A549 (cell line): ENCODE measurements around the gene PUS3. TPM values are rescaled to one million over a fixed set of nuclear protein-coding genes. Genes with fewer than 3 reads are reported as not detected.

Experiments
- ATAC-seq, 2 experiments: fragments of 200-7000 bp in 1 of 2; fragments of >200 bp in 1 of 2; cut with Nextera tagmentation in 1 of 2; cut with Tn5 transposase in 1 of 2; 3 replicates each; pipeline versions ENCODE4 v1.8.0 to v1.9.1; 2018 to 2020; ENCODE audit warnings: mild to moderate bottlenecking in 1 of 2, moderate library complexity in 1 of 2
- CTCF ChIA-PET: fragments of 300-600 bp; sonication (Branson Sonifier 250); formaldehyde crosslinking; extraction: SDS; loops from one replicate; lab custom pipeline; 2021; ENCODE audit warnings: antibody characterized with exemption, inconsistent platforms; lab: Yijun Ruan, JAX
- POLR2A ChIA-PET: fragments of 350-600 bp; formaldehyde crosslinking; extraction: SDS; loops from one replicate; lab custom pipeline; 2021; ENCODE audit warnings: antibody characterized with exemption, inconsistent platforms; lab: Yijun Ruan, JAX
- DNase-seq, 2 experiments: peaks; one replicate each; pipeline versions ENCODE4 v3.0.0 to v3.0.0-alpha.2; 2011 to 2016; ENCODE audit warnings: low read depth in 1 of 2, low spot score in 1 of 2
- FAIRE-seq: peaks from 2 replicates; lab custom pipeline; 2011; peaks lifted over from hg19 to GRCh38; lab: Jason Lieb, UNC
- H3K27ac ChIP-seq, 2 experiments: fragments of >200 bp; sonication (Bioruptor Twin); formaldehyde crosslinking; 3 replicates each; pipeline ENCODE4 v1.5.1; 2016 to 2017
- H3K4me1 ChIP-seq: fragments of >200 bp; sonication (Bioruptor Twin); formaldehyde crosslinking; 3 replicates; pipeline ENCODE4 v1.6.1; 2016
- H3K4me2 ChIP-seq: fragments of >200 bp; sonication (Bioruptor Twin); formaldehyde crosslinking; 3 replicates; pipeline ENCODE4 v1.6.1; 2016
- H3K4me3 ChIP-seq: fragments of >200 bp; sonication (Bioruptor Twin); formaldehyde crosslinking; 3 replicates; pipeline ENCODE4 v1.5.1; 2016
- H3K9me3 ChIP-seq: fragments of >200 bp; sonication (Bioruptor Twin); formaldehyde crosslinking; 3 replicates; pipeline ENCODE4 v1.6.1; 2016
- BHLHE40 ChIP-seq: IDR thresholded peaks from 2 replicates; pipeline ENCODE4 v1.6.1; 2012; ENCODE audit warnings: low read depth, low read length, inconsistent platforms
- CBX8 ChIP-seq: fragments of 200-600 bp; sonication (generic); IDR thresholded peaks from 2 replicates; pipeline ENCODE4 v1.6.1; 2016
- CEBPB ChIP-seq, 2 experiments: fragments of >200 bp in 1 of 2; sonication (Bioruptor Twin) in 1 of 2; formaldehyde crosslinking in 1 of 2; IDR thresholded peaks; 2 replicates each; pipeline ENCODE4 v1.6.1; 2012 to 2016
- CHD2 ChIP-seq: fragments of 150-350 bp; IDR thresholded peaks from 2 replicates; pipeline ENCODE4 v1.6.1; 2014; ENCODE audit warnings: low read length; ENCODE audit not compliant: partially characterized antibody
- CTCF ChIP-seq: fragments of >200 bp; sonication (Bioruptor Twin); formaldehyde crosslinking; IDR thresholded peaks from 3 replicates; pipeline ENCODE4 v1.5.1; 2016
- GATA3 ChIP-seq: IDR thresholded peaks from 2 replicates; pipeline ENCODE4 v1.6.1; 2012; ENCODE audit warnings: borderline replicate concordance
- HES2 ChIP-seq: fragments of >200 bp; sonication (Bioruptor Twin); formaldehyde crosslinking; IDR thresholded peaks from 2 replicates; pipeline ENCODE4 v1.6.1; 2016
- JUN ChIP-seq, 2 experiments: fragments of >200 bp; sonication (Bioruptor Twin); formaldehyde crosslinking; IDR thresholded peaks; 2 replicates in 1 of 2; 3 replicates in 1 of 2; pipeline ENCODE4 v1.6.1; 2016 to 2017
- JUNB ChIP-seq: fragments of >200 bp; sonication (Bioruptor Twin); formaldehyde crosslinking; IDR thresholded peaks from 2 replicates; pipeline ENCODE4 v1.6.1; 2016
- MAX ChIP-seq: IDR thresholded peaks from 2 replicates; pipeline ENCODE4 v1.6.1; 2012
- MYC ChIP-seq: IDR thresholded peaks from 2 replicates; pipeline ENCODE4 v1.6.1; 2012; ENCODE audit warnings: mild to moderate bottlenecking, inconsistent platforms, low read length, improper control_type of control experiment, borderline replicate concordance
- NR3C1 ChIP-seq: fragments of >200 bp; sonication (Bioruptor Twin); formaldehyde crosslinking; IDR thresholded peaks from 3 replicates; pipeline ENCODE4 v1.6.1; 2017
- RAD21 ChIP-seq, 2 experiments: fragments of >200 bp in 1 of 2; sonication (Bioruptor Twin) in 1 of 2; formaldehyde crosslinking in 1 of 2; IDR thresholded peaks in 1 of 2; conservative IDR thresholded peaks in 1 of 2; 2 replicates in 1 of 2; 3 replicates in 1 of 2; pipeline ENCODE4 v1.6.1; 2012 to 2018; ENCODE audit warnings: inconsistent platforms in 1 of 2
- RARB ChIP-seq: fragments of 250-450 bp; sonication (Bioruptor Pico); IDR thresholded peaks from 2 replicates; pipeline ENCODE4 v1.8.0; 2021; ENCODE audit warnings: mild to moderate bottlenecking, moderate library complexity
- REST ChIP-seq: fragments of 200-600 bp; sonication (generic); IDR thresholded peaks from 2 replicates; pipeline ENCODE4 v1.6.1; 2016; ENCODE audit warnings: antibody characterized with exemption, mild to moderate bottlenecking, moderate library complexity
- RNF2 ChIP-seq: fragments of 200-600 bp; sonication (generic); IDR thresholded peaks from 2 replicates; pipeline ENCODE4 v1.6.1; 2016; ENCODE audit warnings: low read depth, mild to moderate bottlenecking, antibody characterized with exemption, moderate library complexity, borderline replicate concordance
- ZC3H11A ChIP-seq: fragments of 450-650 bp; IDR thresholded peaks from 2 replicates; pipeline ENCODE4 v1.6.1; 2014; ENCODE audit warnings: antibody characterized with exemption, mild to moderate bottlenecking
- ZFP36 ChIP-seq: fragments of 450-650 bp; IDR thresholded peaks from 2 replicates; pipeline ENCODE4 v1.6.1; 2014; ENCODE audit warnings: borderline replicate concordance; ENCODE audit not compliant: partially characterized antibody
- ZNF302 ChIP-seq: fragments of 250-450 bp; sonication (Bioruptor Pico); IDR thresholded peaks from 2 replicates; pipeline ENCODE4 v1.9.0; 2021; ENCODE audit warnings: inconsistent platforms, mild to moderate bottlenecking, moderate library complexity
- polyA plus RNA-seq, 4 experiments: library from polyadenylated mRNA; depleted of rRNA in 3 of 4; stranded (reverse); fragments of >200 nt; fragmentation: RNase III in 1 of 4; extraction: RNeasy Plus Mini Kit Qiagen cat#74134 plus additional on column Dnase treatment in 1 of 4; gene quantifications; 2 replicates in 3 of 4; 3 replicates in 1 of 4; pipeline ENCODE4 v1.2.3, GENCODE V29; 2011 to 2017

The PUS3 gene
- polyA plus RNA-seq, 2 of the 4 experiments (the other 2 are of a cell fraction), result 5.0 to 8.0 TPM

GRCh38 chr11:125901872-125902271 is 1.1 kb downstream of the PUS3 start (continued):
- no peak for TF ChIP-seq MAX
- TF ChIP-seq RAD21 (conservative IDR thresholded peaks at IDR 0.05 in 1 of 2, IDR thresholded peaks at IDR 0.05 in 1 of 2), result no peak
- no peak for TF ChIP-seq HES2

- ATAC-seq, result no peak
These were observed 10.0 kb downstream of the PUS3 start for GRCh38 chr11:125892994-125893393.

GRCh38 chr11:125892071-125892470 is 10.9 kb downstream of the PUS3 start:
- CTCF ChIA-PET, result no interaction called here
- H3K27ac ChIP-seq, result peak overlapping the region; percentile 67 to 73; a peak in 5 of 6 replicates
- POLR2A ChIA-PET, result no interaction called here
- peaks cover 44% of the 10 kb centered on the region for H3K4me1 ChIP-seq
- no peaks in the 10 kb centered on the region for H3K9me3 ChIP-seq
- DNase-seq (peak in 1 of 2 experiments; percentile 23), FAIRE-seq (no peak), ATAC-seq (no peak)
- 0 out of 3 replicates have a peak overlapping the region, but pooled peaks have one; percentile 13 for H3K4me3 ChIP-seq
- H3K4me2 ChIP-seq, result peak overlapping the region; percentile 86
- TF ChIP-seq ZFP36 (no peak), JUNB (peak; percentile 79), ZNF302 (CRISPR knock-in tag) (no peak), CEBPB (IDR thresholded peaks at IDR 0.05) (peak in 1 of 2 experiments; percentile 23; a peak in 1 of 4 replicates), JUN (IDR thresholded peaks at IDR 0.05) (0 out of 5 replicates have a peak, but pooled peaks of 1 of the 2 experiments have one; percentile 13), MAX (no peak), REST (no peak), GATA3 (peak; percentile 66; the same call in 1 of the 2 replicates), HES2 (no peak)

More at GRCh38 chr11:125892994-125893393, 10.0 kb downstream of the PUS3 start:
- ChIA-PET POLR2A (interaction anchor here (0.7 kb wide), 1 partner anchor 233 kb away, joined by 3 read pairs; no protein-coding TSS in a partner anchor), CTCF (interaction anchor here (0.6 kb wide), 1 partner anchor 288 kb away, joined by 3 read pairs; no protein-coding TSS in a partner anchor)
- no peaks in the 10 kb centered on the region for H3K9me3 ChIP-seq
- FAIRE-seq, result no peak
- peak overlapping the region; percentile 13; the same call in 1 of the 3 replicates for H3K4me3 ChIP-seq
- peak overlapping the region; percentile 65 to 73 for H3K27ac ChIP-seq
- H3K4me2 ChIP-seq, result peak overlapping the region; percentile 86
- DNase-seq, result no peak
- TF ChIP-seq CTCF (no peak), CHD2 (no peak), RARB (CRISPR knock-in tag) (no peak), MYC (no peak), ZC3H11A (no peak), RNF2 (no peak), ZNF302 (CRISPR knock-in tag) (no peak), CBX8 (no peak), REST (no peak), NR3C1 (no peak), BHLHE40 (no peak)
- peaks cover 44% of the 10 kb centered on the region for H3K4me1 ChIP-seq
